Measurements from ENCODE around the gene ASB2.

Gene ASB2

GRCh38 chr14:93976477-93977057, at the start of gene ASB2:
ASB2 (minus strand) TSS chr14:93976570; CDS start chr14:93964539, 12,031 bp downstream.
- peak; percentile 83 for DNase-seq

GRCh38 chr14:94025720-94026119, 49.4 kb upstream of the ASB2 start:
- DNase-seq: no peak

- DNase-seq: no peak
These were observed 48.2 kb upstream of the ASB2 start for GRCh38 chr14:94024549-94024948.

- no peak for DNase-seq
These were observed 46.4 kb upstream of the ASB2 start for GRCh38 chr14:94022532-94023411.

GRCh38 chr14:94021416-94022157, 45.2 kb upstream of the ASB2 start:
- DNase-seq: peak; percentile 66

- DNase-seq: no peak
These were observed 44.6 kb upstream of the ASB2 start for GRCh38 chr14:94021001-94021400.

GRCh38 chr14:94020267-94020666, 43.9 kb upstream of the ASB2 start:
- DNase-seq: no peak

GRCh38 chr14:94019329-94019728, 43.0 kb upstream of the ASB2 start:
- no peak for DNase-seq

- no peak for DNase-seq
These were observed 41.9 kb upstream of the ASB2 start for GRCh38 chr14:94018308-94018707.

- no peak for DNase-seq
These were observed 40.1 kb upstream of the ASB2 start for GRCh38 chr14:94016446-94016976.

GRCh38 chr14:94015223-94015622, 38.9 kb upstream of the ASB2 start:
- DNase-seq: no peak

GRCh38 chr14:94014382-94014781, 38.0 kb upstream of the ASB2 start:
- no peak for DNase-seq

- no peak for DNase-seq
These were observed 35.4 kb upstream of the ASB2 start for GRCh38 chr14:94011795-94012194.

GRCh38 chr14:94010625-94011024, 34.3 kb upstream of the ASB2 start:
- DNase-seq: no peak

- DNase-seq: no peak
These were observed 33.4 kb upstream of the ASB2 start for GRCh38 chr14:94009767-94010166.

- DNase-seq: peak; percentile 59
These were observed 31.9 kb upstream of the ASB2 start for GRCh38 chr14:94008234-94008633.

- DNase-seq: peak; percentile 50
These were observed 29.1 kb upstream of the ASB2 start for GRCh38 chr14:94005324-94006073.

- no peak for DNase-seq
These were observed 27.6 kb upstream of the ASB2 start for GRCh38 chr14:94004015-94004414.

GRCh38 chr14:94003397-94003796, 27.0 kb upstream of the ASB2 start:
- DNase-seq: no peak

- DNase-seq: peak; percentile 72
These were observed 25.4 kb upstream of the ASB2 start for GRCh38 chr14:94001501-94002396.

- DNase-seq: no peak
These were observed 24.6 kb upstream of the ASB2 start for GRCh38 chr14:94001016-94001415.

GRCh38 chr14:94000267-94000666, 23.9 kb upstream of the ASB2 start:
- DNase-seq: no peak
